GM18907 (cell line): ENCODE results near the gene TTC1.
A peak's percentile ranks its signal among the peaks of the same experiment; 100 is the strongest.
"Not testable (repeated sequence)": the region's sequence is repeated elsewhere in the genome, so short reads cannot be mapped to it uniquely, and the experiment has no call there.

Experiments
- ATAC-seq: cut with Tn5 transposase; IDR thresholded peaks from one replicate; pipeline ENCODE4 v1.9.1; 2021; ENCODE audit warnings: mild to moderate bottlenecking, moderate library complexity; ENCODE audit not compliant: unreplicated experiment

Gene TTC1

GRCh38 chr5:159993194-159993593 is 15.7 kb upstream of the TTC1 start:
- no peak for ATAC-seq

GRCh38 chr5:159995907-159996306 is 13.0 kb upstream of the TTC1 start:
- no peak for ATAC-seq

GRCh38 chr5:160001457-160001856 is 7.5 kb upstream of the TTC1 start:
- no peak for ATAC-seq

- no peak for ATAC-seq
These were observed 1.4 kb upstream of the TTC1 start for GRCh38 chr5:160007514-160007913.

- ATAC-seq: peak; percentile 5
These were observed 436 bp upstream of the TTC1 start for GRCh38 chr5:160008529-160008876.

- peak; percentile 5 for ATAC-seq
These were observed 651 bp downstream of the TTC1 start for GRCh38 chr5:160009591-160009989.

- no peak for ATAC-seq
These were observed 2.5 kb downstream of the TTC1 start for GRCh38 chr5:160011471-160011870.

GRCh38 chr5:160014197-160014596 is 5.3 kb downstream of the TTC1 start:
- not testable (repeated sequence) for ATAC-seq

GRCh38 chr5:160018945-160019625 is 10.1 kb downstream of the TTC1 start:
- ATAC-seq: no peak

- ATAC-seq: no peak
These were observed 11.4 kb downstream of the TTC1 start for GRCh38 chr5:160020266-160020770.

GRCh38 chr5:160020964-160021363 is 12.0 kb downstream of the TTC1 start:
- no peak for ATAC-seq

- ATAC-seq: peak; percentile 92
These were observed 13.0 kb downstream of the TTC1 start for GRCh38 chr5:160021831-160022446.

GRCh38 chr5:160023007-160023907 is 14.3 kb downstream of the TTC1 start:
- ATAC-seq: no peak

- no peak for ATAC-seq
These were observed 15.1 kb downstream of the TTC1 start for GRCh38 chr5:160023908-160024630.

- no peak for ATAC-seq
These were observed 20.1 kb downstream of the TTC1 start for GRCh38 chr5:160029004-160029403.

- no peak for ATAC-seq
These were observed 20.7 kb downstream of the TTC1 start for GRCh38 chr5:160029540-160030139.

- ATAC-seq: no peak
These were observed 21.9 kb downstream of the TTC1 start for GRCh38 chr5:160030631-160031377.

- no peak for ATAC-seq
These were observed 24.8 kb downstream of the TTC1 start for GRCh38 chr5:160033546-160034252.

- ATAC-seq: no peak
These were observed 27.3 kb downstream of the TTC1 start for GRCh38 chr5:160036243-160036642.
